Measurements from ENCODE around the gene POGLUT2. TPM values are rescaled to one million over a fixed set of nuclear protein-coding genes. Genes with fewer than 3 reads are reported as not detected.

The POGLUT2 gene
- total RNA-seq, 6 donors from 2014 or later: 1.6 to 8.4 (median 3.8) TPM

- ATAC-seq (ENCODE audit: low FRiP score in 2 of 2) (no peak), DNase-seq (no peak)
- 78 to 82% methylated on average over 1 of the region's 1 CpG for WGBS, 2 donors
- Histone ChIP-seq H3K4me1 (no peaks in the 10 kb centered on the region), H3K27ac (no peak overlapping the region), H3K4me3 (no peak overlapping the region), H3K36me3 (no peaks in the 10 kb centered on the region), H3K27me3 (no peaks in the 10 kb centered on the region), H3K9me3 (no peaks in the 10 kb centered on the region)
- no peak for TF ChIP-seq CTCF (IDR thresholded peaks at IDR 0.05)
- TF ChIP-seq POLR2AphosphoS5 (IDR thresholded peaks at IDR 0.05): no peak
- no peak for TF ChIP-seq POLR2A (IDR thresholded peaks at IDR 0.05)
- no peak for TF ChIP-seq EP300 (IDR thresholded peaks at IDR 0.05)
Measured at GRCh38 chr13:102761071-102761470, 37.7 kb downstream of the POGLUT2 start.

GRCh38 chr13:102758842-102759241, 39.9 kb downstream of the POGLUT2 start:
- Histone ChIP-seq H3K4me1 (no peaks in the 10 kb centered on the region), H3K27me3 (no peaks in the 10 kb centered on the region), H3K4me3 (no peak overlapping the region), H3K36me3 (no peaks in the 10 kb centered on the region), H3K27ac (no peak overlapping the region), H3K9me3 (no peaks in the 10 kb centered on the region)
- DNase-seq (no peak), ATAC-seq (ENCODE audit: low FRiP score in 2 of 2) (no peak)
- 89 to 93% methylated on average over 2 of the region's 2 CpGs for WGBS, 2 donors
- no peak for TF ChIP-seq EP300 (IDR thresholded peaks at IDR 0.05)
- no peak for TF ChIP-seq CTCF (IDR thresholded peaks at IDR 0.05)
- TF ChIP-seq POLR2A (IDR thresholded peaks at IDR 0.05): no peak
- TF ChIP-seq POLR2AphosphoS5 (IDR thresholded peaks at IDR 0.05): no peak

GRCh38 chr13:102757006-102757405, 41.8 kb downstream of the POGLUT2 start:
- 85 to 86% methylated on average over 1 of the region's 1 CpG for WGBS, 2 donors
- H3K36me3 ChIP-seq: no peaks in the 10 kb centered on the region
- H3K27me3 ChIP-seq: no peaks in the 10 kb centered on the region
- no peak overlapping the region for H3K27ac ChIP-seq
- DNase-seq (no peak), ATAC-seq (ENCODE audit: low FRiP score in 2 of 2) (no peak)
- no peaks in the 10 kb centered on the region for H3K9me3 ChIP-seq
- H3K4me3 ChIP-seq: no peak overlapping the region
- H3K4me1 ChIP-seq: no peaks in the 10 kb centered on the region
- no peak for TF ChIP-seq CTCF (IDR thresholded peaks at IDR 0.05)
- TF ChIP-seq EP300 (IDR thresholded peaks at IDR 0.05): no peak
- TF ChIP-seq POLR2AphosphoS5 (IDR thresholded peaks at IDR 0.05): no peak

- Histone ChIP-seq H3K27me3 (no peaks in the 10 kb centered on the region), H3K36me3 (no peaks in the 10 kb centered on the region), H3K27ac (no peak overlapping the region), H3K9me3 (no peaks in the 10 kb centered on the region), H3K4me3 (no peak overlapping the region), H3K4me1 (no peaks in the 10 kb centered on the region)
- DNase-seq: no peak
- TF ChIP-seq EP300 (IDR thresholded peaks at IDR 0.05) (no peak), POLR2A (IDR thresholded peaks at IDR 0.05) (no peak), POLR2AphosphoS5 (IDR thresholded peaks at IDR 0.05) (no peak), CTCF (IDR thresholded peaks at IDR 0.05) (no peak)
- WGBS, 2 donors: 91 to 94% methylated on average over 3 of the region's 3 CpGs
- no peak for ATAC-seq (ENCODE audit: low FRiP score in 2 of 2)
Measured at GRCh38 chr13:102751886-102752285, 46.9 kb downstream of the POGLUT2 start.

- Histone ChIP-seq H3K4me1 (no peaks in the 10 kb centered on the region), H3K4me3 (no peak overlapping the region), H3K9me3 (no peaks in the 10 kb centered on the region), H3K27me3 (no peaks in the 10 kb centered on the region), H3K27ac (no peak overlapping the region), H3K36me3 (no peaks in the 10 kb centered on the region)
- ATAC-seq (ENCODE audit: low FRiP score in 2 of 2) (no peak), DNase-seq (no peak)
- no peak for TF ChIP-seq POLR2A (IDR thresholded peaks at IDR 0.05)
- TF ChIP-seq POLR2AphosphoS5 (IDR thresholded peaks at IDR 0.05): no peak
- no peak for TF ChIP-seq EP300 (IDR thresholded peaks at IDR 0.05)
- no peak for TF ChIP-seq CTCF (IDR thresholded peaks at IDR 0.05)
Measured at GRCh38 chr13:102742506-102742905, 56.3 kb downstream of the POGLUT2 start.

Data from upper lobe of left lung (tissue), 6 donors.